GM21526 (cell line): Measurements from ENCODE around the gene ODF2L.
A peak's percentile ranks its signal among the peaks of the same experiment; 100 is the strongest.

Source experiments
- ATAC-seq: cut with Tn5 transposase; IDR thresholded peaks from one replicate; pipeline ENCODE4 v1.9.1; 2021; ENCODE audit warnings: moderate library complexity; ENCODE audit not compliant: unreplicated experiment, low FRiP score

Gene ODF2L

GRCh38 chr1:86395751-86396497 lies at the start of gene ODF2L:
Gene ODF2L, minus strand, starts transcription at chr1:86396323. Its CDS starts 9,296 bp downstream, at chr1:86387027.
- peak; percentile 100 for ATAC-seq

- ATAC-seq: no peak
These were observed 49.8 kb upstream of the ODF2L start for GRCh38 chr1:86445919-86446318.

- ATAC-seq: no peak
These were observed 45.9 kb upstream of the ODF2L start for GRCh38 chr1:86441997-86442396.

- no peak for ATAC-seq
These were observed 45.5 kb upstream of the ODF2L start for GRCh38 chr1:86441581-86441980.

GRCh38 chr1:86436041-86436440 lies 39.9 kb upstream of the ODF2L start:
- ATAC-seq: no peak

GRCh38 chr1:86435327-86435726 lies 39.2 kb upstream of the ODF2L start:
- ATAC-seq: no peak

- no peak for ATAC-seq
These were observed 37.9 kb upstream of the ODF2L start for GRCh38 chr1:86434059-86434458.

GRCh38 chr1:86430376-86430775 lies 34.3 kb upstream of the ODF2L start:
- ATAC-seq: no peak

GRCh38 chr1:86429835-86430234 lies 33.7 kb upstream of the ODF2L start:
- ATAC-seq: no peak

GRCh38 chr1:86429122-86429725 lies 33.1 kb upstream of the ODF2L start:
- ATAC-seq: no peak

- no peak for ATAC-seq
These were observed 27.8 kb upstream of the ODF2L start, which contains the start of gene CLCA2 for GRCh38 chr1:86423873-86424272. Gene CLCA2, plus strand, starts transcription at chr1:86424171. Its CDS starts 77 bp downstream, at chr1:86424248.

- ATAC-seq: no peak
These were observed 27.4 kb upstream of the ODF2L start for GRCh38 chr1:86423473-86423872.

- ATAC-seq: no peak
These were observed 25.6 kb upstream of the ODF2L start for GRCh38 chr1:86421601-86422280.

GRCh38 chr1:86419277-86419903 lies 23.3 kb upstream of the ODF2L start:
- peak; percentile 90 for ATAC-seq

- no peak for ATAC-seq
These were observed 20.2 kb upstream of the ODF2L start for GRCh38 chr1:86416343-86416742.

GRCh38 chr1:86410879-86411278 lies 14.8 kb upstream of the ODF2L start:
- no peak for ATAC-seq

GRCh38 chr1:86409416-86410021 lies 13.4 kb upstream of the ODF2L start:
- ATAC-seq: no peak

GRCh38 chr1:86396498-86396890 lies 371 bp upstream of the ODF2L start:
- peak; percentile 23 for ATAC-seq

- no peak for ATAC-seq
These were observed 1.7 kb downstream of the ODF2L start for GRCh38 chr1:86394416-86394815.

- peak; percentile 82 for ATAC-seq
These were observed 6.8 kb downstream of the ODF2L start for GRCh38 chr1:86389307-86389706.

GRCh38 chr1:86388777-86389176 lies 7.3 kb downstream of the ODF2L start:
- no peak for ATAC-seq
